Gastroesophageal sphincter (tissue), 4 donors: ENCODE measurements around the gene THRB. TPM values are rescaled to one million over a fixed set of nuclear protein-coding genes. Genes with fewer than 3 reads are reported as not detected.

ENCODE experiments used
- ATAC-seq: fragments of 150-250 bp; one replicate; pipeline ENCODE4 v1.9.1; 2016; ENCODE audit warnings: mild to moderate bottlenecking, moderate library complexity
- H3K27ac ChIP-seq, 4 donors: fragments of 200-600 bp; sonication (generic) in 3 of 4; 1 replicate in 3 of 4; 2 replicates in 1 of 4; pipeline ENCODE4 v1.5.1; 2016 to 2019
- H3K27me3 ChIP-seq: fragments of 200-600 bp; sonication (generic); one replicate; pipeline ENCODE4 v1.5.1; 2019
- H3K36me3 ChIP-seq, 2 donors: fragments of 200-600 bp; sonication (generic); one replicate each; pipeline ENCODE4 v1.5.1; 2019; ENCODE audit warnings: control low read depth in 1 of 2
- H3K4me1 ChIP-seq, 3 donors: fragments of 200-600 bp; sonication (generic); 1 replicate in 2 of 3; 2 replicates in 1 of 3; pipeline ENCODE4 v1.5.1; 2016 to 2019; ENCODE audit warnings: control low read depth in 2 of 3
- H3K4me3 ChIP-seq, 2 donors: fragments of 200-600 bp; sonication (generic); one replicate each; pipeline ENCODE4 v1.5.1; 2019; ENCODE audit warnings: mild to moderate bottlenecking in 1 of 2, moderate library complexity in 1 of 2
- H3K9me3 ChIP-seq, 3 donors: fragments of 200-600 bp; sonication (generic); one replicate each; pipeline ENCODE4 v1.5.1; 2017 to 2019; ENCODE audit warnings: control low read depth in 2 of 3
- CTCF ChIP-seq, 4 experiments: fragments of 200-600 bp in 2 of 4; fragments of 450-650 bp in 2 of 4; sonication (generic) in 1 of 4; IDR thresholded peaks; one replicate each; pipeline ENCODE4 v1.5.1; 2017 to 2019; ENCODE audit warnings: antibody characterized with exemption in 4 of 4, mild to moderate bottlenecking in 2 of 4, moderate library complexity in 2 of 4
- EP300 ChIP-seq: sonication (generic); formaldehyde crosslinking; IDR thresholded peaks from one replicate; pipeline ENCODE4 v1.6.1; 2017; ENCODE audit warnings: antibody characterized with exemption, mild to moderate bottlenecking
- POLR2A ChIP-seq, 2 donors: fragments of 450-650 bp; IDR thresholded peaks; one replicate each; pipeline ENCODE4 v1.6.1; 2017; ENCODE audit warnings: antibody characterized with exemption in 2 of 2, mild to moderate bottlenecking in 2 of 2, moderate library complexity in 1 of 2
- POLR2AphosphoS5 ChIP-seq: sonication (generic); formaldehyde crosslinking; IDR thresholded peaks from one replicate; pipeline ENCODE4 v1.6.1; 2017; ENCODE audit warnings: antibody characterized with exemption
- WGBS, 2 donors: methylation state at CpG; one replicate each; pipeline ENCODE4 v1.1.5; 2018; ENCODE audit warnings: low coverage in 1 of 2; 5-methylcytosine and 5-hydroxymethylcytosine counted together
- total RNA-seq, 4 donors: library from RNA; depleted of rRNA; stranded (reverse); fragments of >200 nt; gene quantifications; one replicate each; pipeline ENCODE4 v1.1.0, GENCODE V29; 2016

The THRB gene
- total RNA-seq, 4 donors from 2014 or later = 42.5 to 61.9 (median 55.8) TPM

- H3K27ac ChIP-seq = no peak overlapping the region
- TF ChIP-seq CTCF (IDR thresholded peaks at IDR 0.05) (no peak), EP300 (no peak), POLR2AphosphoS5 (no peak), POLR2A (IDR thresholded peaks at IDR 0.05) (no peak)
- H3K27me3 ChIP-seq = no peaks in the 10 kb centered on the region
- no peak overlapping the region for H3K4me3 ChIP-seq
- 71 to 87% methylated on average over 4 of the region's 4 CpGs for WGBS, 2 donors
- no peaks in the 10 kb centered on the region for H3K36me3 ChIP-seq
- peaks cover 0 to 10% (median 0%) of the 10 kb centered on the region in 3 donors for H3K4me1 ChIP-seq
- ATAC-seq = no peak
- H3K9me3 ChIP-seq = no peaks in the 10 kb centered on the region
Observed at GRCh38 chr3:24191801-24192403, 302.7 kb downstream of the THRB start.

GRCh38 chr3:24190256-24190655 is 304.4 kb downstream of the THRB start:
- no peak overlapping the region for H3K27ac ChIP-seq
- no peaks in the 10 kb centered on the region for H3K27me3 ChIP-seq
- TF ChIP-seq POLR2A (IDR thresholded peaks at IDR 0.05) = no peak
- no peak for TF ChIP-seq CTCF (IDR thresholded peaks at IDR 0.05)
- no peak for TF ChIP-seq POLR2AphosphoS5
- no peak for TF ChIP-seq EP300
- no peak for ATAC-seq
- H3K36me3 ChIP-seq = no peaks in the 10 kb centered on the region
- H3K4me1 ChIP-seq = peaks cover 0 to 21% (median 0%) of the 10 kb centered on the region in 3 donors
- WGBS, 2 donors = 93 to 94% methylated on average over 7 of the region's 8 CpGs
- H3K4me3 ChIP-seq = no peak overlapping the region
- no peaks in the 10 kb centered on the region for H3K9me3 ChIP-seq

- no peaks in the 10 kb centered on the region for H3K9me3 ChIP-seq
- peak; percentile 45 for ATAC-seq
- H3K27ac ChIP-seq = peak overlapping the region in 1 of 4 donors; percentile 14
- WGBS, 2 donors = 36% methylated on average over 4 of the region's 5 CpGs; no CpG with 5 or more reads in 1 of the 2 donors
- peaks cover 0 to 11% (median 0%) of the 10 kb centered on the region in 3 donors for H3K4me1 ChIP-seq
- H3K4me3 ChIP-seq = no peak overlapping the region
- TF ChIP-seq CTCF (IDR thresholded peaks at IDR 0.05) (peak; percentile 21 to 78 (median 60)), POLR2AphosphoS5 (no peak)
- no peaks in the 10 kb centered on the region for H3K27me3 ChIP-seq
- H3K36me3 ChIP-seq = no peaks in the 10 kb centered on the region
Observed at GRCh38 chr3:24185738-24186384, 308.8 kb downstream of the THRB start.

GRCh38 chr3:24184528-24185176 is 310.0 kb downstream of the THRB start:
- Histone ChIP-seq H3K4me1 (peaks cover 0 to 11% (median 0%) of the 10 kb centered on the region in 3 donors), H3K36me3 (no peaks in the 10 kb centered on the region), H3K9me3 (no peaks in the 10 kb centered on the region), H3K4me3 (no peak overlapping the region), H3K27me3 (no peaks in the 10 kb centered on the region), H3K27ac (no peak overlapping the region)
- no peak for ATAC-seq
- 78 to 92% methylated on average over 2 to 4 of the region's 5 CpGs for WGBS, 2 donors
- TF ChIP-seq CTCF (IDR thresholded peaks at IDR 0.05) = no peak
- no peak for TF ChIP-seq EP300
- no peak for TF ChIP-seq POLR2A (IDR thresholded peaks at IDR 0.05)
- TF ChIP-seq POLR2AphosphoS5 = no peak
